Left ventricle myocardium inferior (tissue), 1 donor: Measurements from ENCODE around the gene CNTN4. TPM values are rescaled to one million over a fixed set of nuclear protein-coding genes. Genes with fewer than 3 reads are reported as not detected.

Experiments used
- DNase-seq: peaks from one replicate; pipeline ENCODE4 v3.0.0-alpha.2; 2020
- H3K27ac ChIP-seq: fragments of 200-600 bp; replicated peaks from 2 replicates; pipeline ENCODE4 v1.8.0; 2021
- H3K27me3 ChIP-seq: fragments of 200-600 bp; 2 replicates; pipeline ENCODE4 v1.8.0; 2021; ENCODE audit warnings: low read depth
- H3K36me3 ChIP-seq: fragments of 200-600 bp; 2 replicates; pipeline ENCODE4 v1.8.0; 2021
- H3K4me1 ChIP-seq: fragments of 200-600 bp; 2 replicates; pipeline ENCODE4 v1.8.0; 2021
- H3K4me3 ChIP-seq: fragments of 200-600 bp; 2 replicates; pipeline ENCODE4 v1.8.0; 2021; ENCODE audit warnings: mild to moderate bottlenecking, moderate library complexity
- H3K9me3 ChIP-seq: fragments of 200-600 bp; replicated peaks from 2 replicates; pipeline ENCODE4 v1.8.0; 2021
- CTCF ChIP-seq: fragments of 200-600 bp; IDR thresholded peaks from 2 replicates; pipeline ENCODE4 v1.8.0; 2021; ENCODE audit warnings: antibody characterized with exemption, mild to moderate bottlenecking, borderline replicate concordance
- intact Hi-C: fragments of 100-400 bp; cut with micrococcal nuclease; formaldehyde crosslinking; loops from one replicate; pipeline ENCODE4 v1.11.0; 2022
- total RNA-seq: library from RNA; stranded (reverse); fragmentation: NEBNext Ultra II Directional; extraction: Animal tissue kit (Norgen Biotek cat#: 25700); gene quantifications from one replicate; pipeline ENCODE4 v1.2.1, GENCODE V29; 2021
- donor health status: DM: no; HTN: yes; CAD: no; lungs with severe emphysema.

Gene CNTN4
- total RNA-seq, 1 donor from 2014 or later: 1.2 TPM

- Histone ChIP-seq H3K4me1 (no peaks in the 10 kb centered on the region), H3K4me3 (no peak overlapping the region), H3K36me3 (no peaks in the 10 kb centered on the region), H3K9me3 (no peaks in the 10 kb centered on the region), H3K27ac (no peak overlapping the region), H3K27me3 (no peaks in the 10 kb centered on the region)
- no peak for DNase-seq
- intact Hi-C loops: no loop called here
- TF ChIP-seq CTCF: no peak
Measured at GRCh38 chr3:2301361-2301760, 202.7 kb downstream of the CNTN4 start.

- no peaks in the 10 kb centered on the region for H3K36me3 ChIP-seq
- H3K9me3 ChIP-seq: no peaks in the 10 kb centered on the region
- H3K27me3 ChIP-seq: no peaks in the 10 kb centered on the region
- DNase-seq: no peak
- no peak for TF ChIP-seq CTCF
- intact Hi-C loops: no loop called here
- H3K27ac ChIP-seq: no peak overlapping the region
- no peak overlapping the region for H3K4me3 ChIP-seq
- no peaks in the 10 kb centered on the region for H3K4me1 ChIP-seq
Measured at GRCh38 chr3:2303566-2303965, 204.9 kb downstream of the CNTN4 start.

- no peaks in the 10 kb centered on the region for H3K36me3 ChIP-seq
- intact Hi-C loops: no loop called here
- H3K9me3 ChIP-seq: no peaks in the 10 kb centered on the region
- no peak for TF ChIP-seq CTCF
- no peak for DNase-seq
- H3K27me3 ChIP-seq: no peaks in the 10 kb centered on the region
- no peaks in the 10 kb centered on the region for H3K4me1 ChIP-seq
- H3K4me3 ChIP-seq: no peak overlapping the region
- no peak overlapping the region for H3K27ac ChIP-seq
Measured at GRCh38 chr3:2311022-2311421, 212.4 kb downstream of the CNTN4 start.

- H3K27me3 ChIP-seq: no peaks in the 10 kb centered on the region
- no peak overlapping the region for H3K27ac ChIP-seq
- no peak for DNase-seq
- no peaks in the 10 kb centered on the region for H3K4me1 ChIP-seq
- intact Hi-C loops: no loop called here
- no peaks in the 10 kb centered on the region for H3K36me3 ChIP-seq
- no peak overlapping the region for H3K4me3 ChIP-seq
- no peaks in the 10 kb centered on the region for H3K9me3 ChIP-seq
- no peak for TF ChIP-seq CTCF
Measured at GRCh38 chr3:2317521-2317920, 218.9 kb downstream of the CNTN4 start.

- Histone ChIP-seq H3K4me1 (no peaks in the 10 kb centered on the region), H3K36me3 (no peaks in the 10 kb centered on the region), H3K9me3 (no peaks in the 10 kb centered on the region), H3K27ac (no peak overlapping the region), H3K4me3 (no peak overlapping the region), H3K27me3 (no peaks in the 10 kb centered on the region)
- intact Hi-C loops: no loop called here
- DNase-seq: no peak
- no peak for TF ChIP-seq CTCF
Measured at GRCh38 chr3:2334921-2335320, 236.3 kb downstream of the CNTN4 start.
